Measurements from ENCODE around the gene SMURF1.

- no peak for TF ChIP-seq POLR2AphosphoS5 (IDR thresholded peaks at IDR 0.05)
- TF ChIP-seq, protein P1, sequence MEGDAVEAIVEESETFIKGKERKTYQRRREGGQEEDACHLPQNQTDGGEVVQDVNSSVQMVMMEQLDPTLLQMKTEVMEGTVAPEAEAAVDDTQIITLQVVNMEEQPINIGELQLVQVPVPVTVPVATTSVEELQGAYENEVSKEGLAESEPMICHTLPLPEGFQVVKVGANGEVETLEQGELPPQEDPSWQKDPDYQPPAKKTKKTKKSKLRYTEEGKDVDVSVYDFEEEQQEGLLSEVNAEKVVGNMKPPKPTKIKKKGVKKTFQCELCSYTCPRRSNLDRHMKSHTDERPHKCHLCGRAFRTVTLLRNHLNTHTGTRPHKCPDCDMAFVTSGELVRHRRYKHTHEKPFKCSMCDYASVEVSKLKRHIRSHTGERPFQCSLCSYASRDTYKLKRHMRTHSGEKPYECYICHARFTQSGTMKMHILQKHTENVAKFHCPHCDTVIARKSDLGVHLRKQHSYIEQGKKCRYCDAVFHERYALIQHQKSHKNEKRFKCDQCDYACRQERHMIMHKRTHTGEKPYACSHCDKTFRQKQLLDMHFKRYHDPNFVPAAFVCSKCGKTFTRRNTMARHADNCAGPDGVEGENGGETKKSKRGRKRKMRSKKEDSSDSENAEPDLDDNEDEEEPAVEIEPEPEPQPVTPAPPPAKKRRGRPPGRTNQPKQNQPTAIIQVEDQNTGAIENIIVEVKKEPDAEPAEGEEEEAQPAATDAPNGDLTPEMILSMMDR (IDR thresholded peaks at IDR 0.05; ENCODE audit: poor library complexity, severe bottlenecking), result no peak
- no peak for TF ChIP-seq EZH2 (IDR thresholded peaks at IDR 0.05; ENCODE audit: borderline replicate concordance, insufficient read depth, low read length, poor library complexity, severe bottlenecking)
- TF ChIP-seq TAF1 (IDR thresholded peaks at IDR 0.05; ENCODE audit: low read depth), result no peak
- TF ChIP-seq EP300 (conservative IDR thresholded peaks at IDR 0.05; ENCODE audit: poor library complexity, severe bottlenecking), result no peak
- TF ChIP-seq SMC3 (conservative IDR thresholded peaks at IDR 0.05; ENCODE audit: poor library complexity), result no peak
- TF ChIP-seq, protein P2, sequence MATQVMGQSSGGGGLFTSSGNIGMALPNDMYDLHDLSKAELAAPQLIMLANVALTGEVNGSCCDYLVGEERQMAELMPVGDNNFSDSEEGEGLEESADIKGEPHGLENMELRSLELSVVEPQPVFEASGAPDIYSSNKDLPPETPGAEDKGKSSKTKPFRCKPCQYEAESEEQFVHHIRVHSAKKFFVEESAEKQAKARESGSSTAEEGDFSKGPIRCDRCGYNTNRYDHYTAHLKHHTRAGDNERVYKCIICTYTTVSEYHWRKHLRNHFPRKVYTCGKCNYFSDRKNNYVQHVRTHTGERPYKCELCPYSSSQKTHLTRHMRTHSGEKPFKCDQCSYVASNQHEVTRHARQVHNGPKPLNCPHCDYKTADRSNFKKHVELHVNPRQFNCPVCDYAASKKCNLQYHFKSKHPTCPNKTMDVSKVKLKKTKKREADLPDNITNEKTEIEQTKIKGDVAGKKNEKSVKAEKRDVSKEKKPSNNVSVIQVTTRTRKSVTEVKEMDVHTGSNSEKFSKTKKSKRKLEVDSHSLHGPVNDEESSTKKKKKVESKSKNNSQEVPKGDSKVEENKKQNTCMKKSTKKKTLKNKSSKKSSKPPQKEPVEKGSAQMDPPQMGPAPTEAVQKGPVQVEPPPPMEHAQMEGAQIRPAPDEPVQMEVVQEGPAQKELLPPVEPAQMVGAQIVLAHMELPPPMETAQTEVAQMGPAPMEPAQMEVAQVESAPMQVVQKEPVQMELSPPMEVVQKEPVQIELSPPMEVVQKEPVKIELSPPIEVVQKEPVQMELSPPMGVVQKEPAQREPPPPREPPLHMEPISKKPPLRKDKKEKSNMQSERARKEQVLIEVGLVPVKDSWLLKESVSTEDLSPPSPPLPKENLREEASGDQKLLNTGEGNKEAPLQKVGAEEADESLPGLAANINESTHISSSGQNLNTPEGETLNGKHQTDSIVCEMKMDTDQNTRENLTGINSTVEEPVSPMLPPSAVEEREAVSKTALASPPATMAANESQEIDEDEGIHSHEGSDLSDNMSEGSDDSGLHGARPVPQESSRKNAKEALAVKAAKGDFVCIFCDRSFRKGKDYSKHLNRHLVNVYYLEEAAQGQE (IDR thresholded peaks at IDR 0.05; ENCODE audit: borderline replicate concordance), result no peak
These were observed 110.1 kb downstream of the SMURF1 start for GRCh38 chr7:99033765-99034164.
